Neuronal stem cell (in vitro differentiated cells): ENCODE data around the gene C1orf141.

ENCODE experiments used
- DNase-seq: peaks from one replicate; pipeline ENCODE4 v3.0.0-alpha.2; 2013; ENCODE audit warnings: low spot score
- H2AFZ ChIP-seq: one replicate; pipeline ENCODE4 v1.6.1; 2013; ENCODE audit warnings: mild to moderate bottlenecking, low read length, inconsistent platforms
- H2AK5ac ChIP-seq: 2 replicates; pipeline ENCODE4 v1.6.1; 2013; ENCODE audit warnings: low read depth, mild to moderate bottlenecking, inconsistent platforms, low read length, moderate library complexity, mixed read lengths
- H2BK120ac ChIP-seq: 2 replicates; pipeline ENCODE4 v1.6.1; 2013; ENCODE audit warnings: low read depth, mild to moderate bottlenecking, inconsistent platforms, low read length, moderate library complexity, mixed read lengths
- H2BK12ac ChIP-seq: one replicate; pipeline ENCODE4 v1.6.1; 2013; ENCODE audit warnings: low read length, inconsistent platforms
- H2BK15ac ChIP-seq: 2 replicates; pipeline ENCODE4 v1.6.1; 2013; ENCODE audit warnings: mild to moderate bottlenecking, low read length, inconsistent platforms, mixed read lengths
- H2BK5ac ChIP-seq: one replicate; pipeline ENCODE4 v1.6.1; 2013; ENCODE audit warnings: inconsistent platforms, mild to moderate bottlenecking, low read length, moderate library complexity
- H3K14ac ChIP-seq: one replicate; pipeline ENCODE4 v1.6.1; 2013; ENCODE audit warnings: low read length, inconsistent platforms
- H3K18ac ChIP-seq: 2 replicates; pipeline ENCODE4 v1.6.1; 2013; ENCODE audit warnings: low read length, inconsistent platforms
- H3K23ac ChIP-seq: 2 replicates; pipeline ENCODE4 v1.6.1; 2013; ENCODE audit warnings: low read depth, mild to moderate bottlenecking, mixed read lengths, low read length, inconsistent platforms; ENCODE audit not compliant: poor library complexity
- H3K27ac ChIP-seq: replicated peaks from 3 replicates; pipeline ENCODE4 v1.5.1; 2013; ENCODE audit warnings: low read length, inconsistent platforms
- H3K27me3 ChIP-seq, 3 experiments: 2 replicates each; pipeline ENCODE4 v1.6.1; 2013; ENCODE audit warnings: low read length in 3 of 3, mild to moderate bottlenecking in 2 of 3, inconsistent platforms in 1 of 3, low read depth in 1 of 3, mixed read lengths in 1 of 3, moderate library complexity in 1 of 3; ENCODE audit not compliant: control insufficient read depth in 3 of 3, insufficient read depth in 3 of 3
- H3K36me3 ChIP-seq, 2 donors: replicated peaks in 1 of 2; 2 replicates each; pipeline ENCODE4 v1.6.1; 2013; ENCODE audit warnings: low read length in 2 of 2; ENCODE audit not compliant: control insufficient read depth in 2 of 2, insufficient read depth in 2 of 2
- H3K4ac ChIP-seq: 2 replicates; pipeline ENCODE4 v1.6.1; 2013; ENCODE audit warnings: inconsistent platforms, mild to moderate bottlenecking, low read length, moderate library complexity
- H3K4me1 ChIP-seq, 2 donors: 1 replicate in 1 of 2; 2 replicates in 1 of 2; pipeline ENCODE4 v1.6.1; 2013; ENCODE audit warnings: low read length in 2 of 2, low read depth in 1 of 2; ENCODE audit not compliant: control insufficient read depth in 2 of 2, insufficient read depth in 1 of 2
- H3K4me2 ChIP-seq: one replicate; pipeline ENCODE4 v1.6.1; 2013; ENCODE audit warnings: mild to moderate bottlenecking, low read length, inconsistent platforms; ENCODE audit not compliant: insufficient read depth, poor library complexity, severe bottlenecking
- H3K4me3 ChIP-seq, 2 donors: 2 replicates each; pipeline ENCODE4 v1.5.1; 2013; ENCODE audit warnings: low read length in 2 of 2, mild to moderate bottlenecking in 2 of 2, inconsistent platforms in 1 of 2, moderate library complexity in 1 of 2
- H3K79me1 ChIP-seq: one replicate; pipeline ENCODE4 v1.6.1; 2013; ENCODE audit warnings: low read depth, mild to moderate bottlenecking, inconsistent platforms, low read length, moderate library complexity
- H3K9ac ChIP-seq: one replicate; pipeline ENCODE4 v1.6.1; 2013; ENCODE audit warnings: mild to moderate bottlenecking, low read depth, low read length, inconsistent platforms; ENCODE audit not compliant: poor library complexity
- H3K9me3 ChIP-seq, 2 donors: replicated peaks in 1 of 2; 2 replicates each; pipeline versions ENCODE3 to v1.6.1; 2013; ENCODE audit warnings: low read length in 2 of 2, mild to moderate bottlenecking in 2 of 2, inconsistent platforms in 1 of 2, low read depth in 1 of 2, mixed read lengths in 1 of 2, moderate library complexity in 1 of 2; ENCODE audit not compliant: control insufficient read depth in 2 of 2, insufficient read depth in 1 of 2
- H4K8ac ChIP-seq: one replicate; pipeline ENCODE4 v1.6.1; 2013; ENCODE audit warnings: low read depth, mild to moderate bottlenecking, inconsistent platforms, low read length, moderate library complexity
- H4K91ac ChIP-seq: one replicate; pipeline ENCODE4 v1.6.1; 2013; ENCODE audit warnings: low read length, low read depth, mild to moderate bottlenecking, inconsistent platforms; ENCODE audit not compliant: poor library complexity
- WGBS, 2 donors: extraction: QIAGEN DNeasy Blood & Tissue Kit; methylation state at CpG; one replicate each; pipeline ENCODE4 v1.1.7; 2013; ENCODE audit warnings: missing lambda C conversion rate in 2 of 2, mixed read lengths in 1 of 2; ENCODE audit not compliant: insufficient read length in 2 of 2, insufficient replicate concordance in 1 of 2; ENCODE audit errors: extremely low coverage in 2 of 2; 5-methylcytosine and 5-hydroxymethylcytosine counted together

Gene C1orf141

GRCh38 chr1:67133177-67133576 lies 1.6 kb downstream of the C1orf141 start:
- Histone ChIP-seq H3K4me2 (no peak overlapping the region), H4K8ac (no peak overlapping the region), H3K9me3 (no peaks in the 10 kb centered on the region), H2BK5ac (no peak overlapping the region), H3K18ac (no peak overlapping the region), H4K91ac (no peak overlapping the region), H2AFZ (no peak overlapping the region), H3K36me3 (no peaks in the 10 kb centered on the region), H2AK5ac (no peak overlapping the region), H3K27me3 (no peaks in the 10 kb centered on the region), H2BK15ac (no peak overlapping the region), H2BK120ac (no peak overlapping the region), H3K27ac (no peak overlapping the region), H3K23ac (no peak overlapping the region), H3K9ac (no peak overlapping the region), H3K4me1 (peaks cover 4 to 15% of the 10 kb centered on the region in 2 donors), H3K4me3 (no peak overlapping the region), H3K79me1 (no peaks in the 10 kb centered on the region), H3K4ac (no peak overlapping the region), H3K14ac (no peak overlapping the region), H2BK12ac (no peak overlapping the region)
- DNase-seq, result no peak
- no CpG with 5 or more reads among the region's 2 CpGs for WGBS, 2 donors

- Histone ChIP-seq H3K23ac (no peak overlapping the region), H3K27ac (no peak overlapping the region), H3K79me1 (no peaks in the 10 kb centered on the region), H2BK5ac (no peak overlapping the region), H2BK120ac (no peak overlapping the region), H3K4me1 (peaks cover 0 to 8% of the 10 kb centered on the region in 2 donors), H3K18ac (no peak overlapping the region), H3K4me2 (no peak overlapping the region), H2AFZ (no peak overlapping the region), H4K8ac (no peak overlapping the region), H3K9me3 (no peaks in the 10 kb centered on the region), H3K27me3 (no peaks in the 10 kb centered on the region), H3K14ac (no peak overlapping the region), H4K91ac (no peak overlapping the region), H3K9ac (no peak overlapping the region), H2AK5ac (no peak overlapping the region), H3K36me3 (no peaks in the 10 kb centered on the region), H2BK12ac (no peak overlapping the region), H3K4ac (no peak overlapping the region), H2BK15ac (no peak overlapping the region), H3K4me3 (no peak overlapping the region)
- WGBS, 2 donors, result no CpG with 5 or more reads among the region's 2 CpGs
- DNase-seq, result no peak
Observed at GRCh38 chr1:67130673-67131072, 4.1 kb downstream of the C1orf141 start.

GRCh38 chr1:67126974-67127373 lies 7.8 kb downstream of the C1orf141 start:
- Histone ChIP-seq H2BK12ac (no peak overlapping the region), H2AK5ac (no peak overlapping the region), H2BK120ac (no peak overlapping the region), H3K14ac (no peak overlapping the region), H3K4me3 (no peak overlapping the region), H3K27ac (no peak overlapping the region), H3K4me2 (no peak overlapping the region), H4K91ac (no peak overlapping the region), H3K23ac (no peak overlapping the region), H4K8ac (no peak overlapping the region), H3K9me3 (no peaks in the 10 kb centered on the region), H3K27me3 (no peaks in the 10 kb centered on the region), H3K79me1 (no peaks in the 10 kb centered on the region), H3K4me1 (peaks cover 0 to 1% of the 10 kb centered on the region in 2 donors), H2AFZ (no peak overlapping the region), H2BK5ac (no peak overlapping the region), H3K9ac (no peak overlapping the region), H3K18ac (no peak overlapping the region), H2BK15ac (no peak overlapping the region), H3K36me3 (no peaks in the 10 kb centered on the region), H3K4ac (no peak overlapping the region)
- no CpG with 5 or more reads among the region's 1 CpG for WGBS, 2 donors
- DNase-seq, result no peak

GRCh38 chr1:67126111-67126746 lies 8.5 kb downstream of the C1orf141 start:
- H3K27me3 ChIP-seq, result no peaks in the 10 kb centered on the region
- no peak overlapping the region for H2AK5ac ChIP-seq
- peak overlapping the region; percentile 9 for H2AFZ ChIP-seq
- H4K8ac ChIP-seq, result no peak overlapping the region
- no peaks in the 10 kb centered on the region for H3K36me3 ChIP-seq
- no peak overlapping the region for H3K18ac ChIP-seq
- H3K9me3 ChIP-seq, result peaks cover 0 to 1% of the 10 kb centered on the region in 2 donors
- H2BK120ac ChIP-seq, result no peak overlapping the region
- WGBS, 2 donors, result no CpG with 5 or more reads among the region's 5 CpGs
- H4K91ac ChIP-seq, result no peak overlapping the region
- no peak overlapping the region for H3K4me3 ChIP-seq
- H3K14ac ChIP-seq, result no peak overlapping the region
- no peaks in the 10 kb centered on the region for H3K79me1 ChIP-seq
- H3K27ac ChIP-seq, result no peak overlapping the region
- no peak overlapping the region for H2BK12ac ChIP-seq
- no peak overlapping the region for H3K9ac ChIP-seq
- H2BK5ac ChIP-seq, result no peak overlapping the region
- H3K23ac ChIP-seq, result no peak overlapping the region
- no peak for DNase-seq
- no peak overlapping the region for H2BK15ac ChIP-seq
- H3K4me2 ChIP-seq, result no peak overlapping the region
- H3K4me1 ChIP-seq, result peaks cover 0 to 1% of the 10 kb centered on the region in 2 donors
- no peak overlapping the region for H3K4ac ChIP-seq
